Lower leg skin (tissue), 4 donors: ENCODE data around the gene SCN1B. TPM values are rescaled to one million over a fixed set of nuclear protein-coding genes. Genes with fewer than 3 reads are reported as not detected.

ENCODE experiments used
- DNase-seq, 2 donors: peaks; one replicate each; pipeline ENCODE4 v3.0.0-alpha.2; 2019; ENCODE audit warnings: low spot score in 2 of 2
- H3K4me3 ChIP-seq: fragments of 200-600 bp; sonication (generic); 2 replicates; pipeline ENCODE4 v1.5.1; 2017; ENCODE audit warnings: mild to moderate bottlenecking, low read depth; ENCODE audit not compliant: poor library complexity, severe bottlenecking
- POLR2A ChIP-seq, 2 donors: fragments of 450-650 bp; IDR thresholded peaks; one replicate each; pipeline ENCODE4 v1.6.1; 2016 to 2017; ENCODE audit warnings: antibody characterized with exemption in 2 of 2, mild to moderate bottlenecking in 1 of 2, moderate library complexity in 1 of 2
- WGBS, 2 donors: methylation state at CpG; one replicate each; pipeline ENCODE4 v1.1.5; 2018; 5-methylcytosine and 5-hydroxymethylcytosine counted together
- intact Hi-C: fragments of 100-400 bp; cut with DNase I; formaldehyde crosslinking; loops from one replicate; pipeline ENCODE4 v1.15.0; 2023; ENCODE audit warnings: low total_unique reads
- total RNA-seq, 4 donors: library from RNA; depleted of rRNA; stranded (reverse); fragments of >200 nt; gene quantifications; one replicate each; pipeline ENCODE4 v1.1.0, GENCODE V29; 2016
- TF ChIP-seq, protein P1 (sequence below), 3 donors: fragments of 450-650 bp; IDR thresholded peaks; one replicate each; pipeline ENCODE4 v1.5.1; 2016; ENCODE audit warnings: antibody characterized with exemption in 3 of 3, mild to moderate bottlenecking in 3 of 3, moderate library complexity in 2 of 3

The SCN1B gene
- total RNA-seq, 4 donors from 2014 or later = 1.1 to 4.4 (median 3.0) TPM

DNA sequence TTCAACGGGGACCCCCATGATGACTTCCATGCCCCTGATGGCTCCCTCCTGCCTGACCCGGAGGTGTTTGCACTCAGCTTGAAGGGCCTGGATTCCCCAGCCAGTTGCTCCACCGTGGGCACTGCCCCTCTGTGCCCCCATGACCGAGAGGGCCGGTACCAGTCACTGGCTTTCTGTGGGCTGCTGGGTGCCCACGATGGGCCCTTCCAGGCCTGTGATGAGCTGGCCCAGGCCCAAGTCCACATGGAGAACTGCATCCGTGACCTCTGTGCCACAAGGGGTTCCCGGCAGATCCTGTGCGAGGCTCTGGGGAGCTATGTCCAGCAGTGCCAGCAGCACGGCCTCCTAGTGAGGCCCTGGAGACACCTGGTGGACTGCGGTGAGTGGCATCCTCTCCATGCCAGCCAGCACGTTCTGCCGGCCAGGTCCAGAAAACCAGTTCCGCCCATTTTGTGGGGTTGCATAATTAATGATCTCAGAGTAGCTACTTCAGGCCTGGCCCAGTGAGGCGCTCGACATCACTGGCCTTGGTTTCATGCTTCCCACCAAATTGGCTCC is 50.4 kb downstream of the SCN1B start:
- TF ChIP-seq, protein P1, sequence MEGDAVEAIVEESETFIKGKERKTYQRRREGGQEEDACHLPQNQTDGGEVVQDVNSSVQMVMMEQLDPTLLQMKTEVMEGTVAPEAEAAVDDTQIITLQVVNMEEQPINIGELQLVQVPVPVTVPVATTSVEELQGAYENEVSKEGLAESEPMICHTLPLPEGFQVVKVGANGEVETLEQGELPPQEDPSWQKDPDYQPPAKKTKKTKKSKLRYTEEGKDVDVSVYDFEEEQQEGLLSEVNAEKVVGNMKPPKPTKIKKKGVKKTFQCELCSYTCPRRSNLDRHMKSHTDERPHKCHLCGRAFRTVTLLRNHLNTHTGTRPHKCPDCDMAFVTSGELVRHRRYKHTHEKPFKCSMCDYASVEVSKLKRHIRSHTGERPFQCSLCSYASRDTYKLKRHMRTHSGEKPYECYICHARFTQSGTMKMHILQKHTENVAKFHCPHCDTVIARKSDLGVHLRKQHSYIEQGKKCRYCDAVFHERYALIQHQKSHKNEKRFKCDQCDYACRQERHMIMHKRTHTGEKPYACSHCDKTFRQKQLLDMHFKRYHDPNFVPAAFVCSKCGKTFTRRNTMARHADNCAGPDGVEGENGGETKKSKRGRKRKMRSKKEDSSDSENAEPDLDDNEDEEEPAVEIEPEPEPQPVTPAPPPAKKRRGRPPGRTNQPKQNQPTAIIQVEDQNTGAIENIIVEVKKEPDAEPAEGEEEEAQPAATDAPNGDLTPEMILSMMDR (IDR thresholded peaks at IDR 0.05) = no peak
- TF ChIP-seq POLR2A (IDR thresholded peaks at IDR 0.05) = no peak
- intact Hi-C loops = no loop called here
- no peak overlapping the region for H3K4me3 ChIP-seq
- DNase-seq = no peak
- WGBS, 2 donors = 75 to 84% methylated on average over 8 to 9 of the region's 16 CpGs

DNA sequence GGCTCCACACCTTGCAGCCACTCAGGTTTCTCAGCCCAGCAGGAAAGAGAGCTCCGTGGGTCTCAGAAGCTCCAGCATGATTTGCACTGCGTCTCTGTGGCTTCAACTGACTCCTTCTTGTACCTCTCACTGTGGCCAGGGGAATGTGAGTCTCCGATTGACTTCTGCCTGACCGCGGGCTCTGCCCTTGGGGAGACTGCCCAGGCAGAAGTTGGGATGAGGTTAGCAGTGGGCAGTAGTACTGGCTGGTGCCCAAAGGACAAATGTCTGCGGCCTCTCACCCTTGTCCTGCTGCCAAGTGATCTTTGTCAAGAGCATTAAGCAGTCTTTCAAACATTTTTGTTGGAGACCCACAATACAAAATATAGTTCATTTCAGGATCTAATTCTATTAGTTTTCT is 50.9 kb downstream of the SCN1B start:
- H3K4me3 ChIP-seq = no peak overlapping the region
- TF ChIP-seq, protein P1 (IDR thresholded peaks at IDR 0.05) = no peak
- no peak for TF ChIP-seq POLR2A (IDR thresholded peaks at IDR 0.05)
- no peak for DNase-seq
- 80 to 84% methylated on average over 6 of the region's 6 CpGs for WGBS, 2 donors
- intact Hi-C loops = no loop called here

DNA sequence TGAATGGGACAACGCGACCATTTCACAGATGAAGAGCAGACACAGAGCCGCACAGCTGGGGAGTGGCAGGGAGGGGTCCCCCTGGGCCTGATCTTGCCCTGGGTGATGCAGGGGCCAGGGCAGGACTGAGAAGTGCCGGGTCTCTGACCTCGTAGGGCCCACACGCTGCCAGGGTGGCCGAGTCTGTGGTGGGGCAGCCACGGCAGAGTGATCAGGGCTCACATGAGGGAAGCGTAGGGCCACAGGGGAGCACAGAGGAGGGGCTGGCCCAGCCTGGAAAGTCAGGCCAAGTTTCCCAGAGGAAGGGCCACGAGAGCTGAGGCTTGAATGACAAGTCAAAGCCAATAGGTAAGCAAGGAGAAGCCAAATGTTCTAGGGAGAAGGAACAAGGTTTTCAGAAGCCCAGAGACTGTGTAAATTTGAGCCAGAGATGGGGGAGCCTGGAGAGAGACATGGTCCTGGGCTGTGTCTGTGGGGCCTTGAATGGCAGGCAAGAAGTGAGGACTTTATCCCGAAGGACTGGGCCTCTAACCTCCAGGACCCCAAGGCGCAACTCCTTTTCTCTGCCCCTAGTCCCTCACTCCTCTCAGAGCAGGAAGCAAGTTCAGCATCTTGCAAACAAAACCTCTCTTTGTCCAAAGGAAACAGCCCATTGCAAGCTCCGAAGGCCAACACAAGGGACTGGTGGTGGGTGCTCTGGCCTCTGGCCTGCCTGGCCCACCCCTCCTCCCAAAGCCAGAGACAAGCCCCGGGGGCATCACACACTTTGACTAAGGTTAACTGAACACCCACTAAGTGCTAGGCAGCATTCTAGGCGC is 53.6 kb downstream of the SCN1B start:
- WGBS, 2 donors = 81 to 83% methylated on average over 15 of the region's 15 CpGs
- H3K4me3 ChIP-seq = no peak overlapping the region
- intact Hi-C loops = no loop called here
- no peak for DNase-seq
- TF ChIP-seq, protein P1 (IDR thresholded peaks at IDR 0.05) = no peak
- TF ChIP-seq POLR2A (IDR thresholded peaks at IDR 0.05) = no peak

DNA sequence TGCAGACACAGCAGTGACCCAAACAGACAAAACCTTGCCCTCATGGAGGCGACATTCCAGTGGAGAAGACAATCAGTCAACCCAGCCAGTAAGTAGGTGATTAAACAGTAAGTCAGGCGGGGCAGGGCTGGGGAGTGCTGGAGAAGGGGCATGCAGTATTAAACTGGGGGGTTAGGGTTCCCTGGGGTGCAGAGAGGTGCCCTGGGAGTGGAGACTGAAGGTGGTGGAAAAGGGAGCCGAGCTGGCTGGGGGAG is 54.2 kb downstream of the SCN1B start:
- WGBS, 2 donors = 83 to 91% methylated on average over 3 of the region's 3 CpGs
- DNase-seq = no peak
- H3K4me3 ChIP-seq = no peak overlapping the region
- TF ChIP-seq, protein P1 (IDR thresholded peaks at IDR 0.05) = no peak
- TF ChIP-seq POLR2A (IDR thresholded peaks at IDR 0.05) = no peak
- intact Hi-C loops = no loop called here

DNA sequence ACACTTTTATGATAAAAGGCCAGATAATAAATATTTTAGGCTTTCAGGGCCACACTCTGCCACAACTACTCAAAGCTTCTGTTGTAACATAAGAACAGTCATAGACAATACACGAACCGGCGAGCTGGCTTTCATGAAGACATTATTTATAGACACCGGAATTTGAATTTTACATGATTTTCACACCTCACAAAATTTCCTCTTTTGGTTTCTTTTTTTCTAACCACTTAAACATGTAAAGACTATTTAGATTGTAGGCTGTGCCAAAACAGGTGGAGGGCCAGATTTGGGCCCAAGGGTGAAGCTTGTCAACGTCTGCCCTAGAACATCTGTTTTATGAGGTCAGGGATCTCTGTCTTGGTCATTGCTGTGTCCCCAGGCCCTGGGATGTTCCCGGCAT is 55.7 kb downstream of the SCN1B start:
- no peak for DNase-seq
- no peak overlapping the region for H3K4me3 ChIP-seq
- WGBS, 2 donors = 70 to 77% methylated on average over 6 of the region's 6 CpGs
- TF ChIP-seq, protein P1 (IDR thresholded peaks at IDR 0.05) = no peak
- no peak for TF ChIP-seq POLR2A (IDR thresholded peaks at IDR 0.05)
- intact Hi-C loops = no loop called here

DNA sequence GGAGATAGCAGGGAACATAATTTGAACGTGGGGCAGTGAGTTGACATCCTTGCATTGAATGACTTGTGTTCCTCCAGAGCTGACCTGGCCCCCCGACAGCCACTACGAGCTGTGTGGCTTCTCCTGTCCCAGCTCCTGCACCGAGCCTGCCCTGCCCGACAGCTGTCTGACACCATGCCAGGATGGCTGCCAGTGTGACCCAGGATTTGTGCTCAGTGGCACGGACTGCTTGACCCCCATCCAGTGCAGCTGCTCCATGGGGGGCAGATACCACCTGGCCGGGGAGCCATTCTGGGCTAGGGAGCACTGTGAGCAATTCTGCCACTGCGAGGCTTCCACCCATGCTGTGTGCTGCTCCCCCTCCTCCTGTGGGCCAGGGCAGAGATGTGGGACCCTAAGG is 56.2 kb downstream of the SCN1B start:
- 72 to 74% methylated on average over 6 to 8 of the region's 8 CpGs for WGBS, 2 donors
- DNase-seq = no peak
- no peak overlapping the region for H3K4me3 ChIP-seq
- TF ChIP-seq, protein P1 (IDR thresholded peaks at IDR 0.05) = no peak
- no peak for TF ChIP-seq POLR2A (IDR thresholded peaks at IDR 0.05)
- intact Hi-C loops = no loop called here
